Choroid plexus epithelial cell (primary cell): ENCODE data around the gene SLC6A12.
"Not testable (repeated sequence)": the region's sequence is repeated elsewhere in the genome, so short reads cannot be mapped to it uniquely, and the experiment has no call there.

Experiments used
- DNase-seq: peaks from one replicate; pipeline ENCODE4 v3.0.0-alpha.2; 2010; ENCODE audit warnings: low read depth
- H3K4me3 ChIP-seq: 2 replicates; pipeline ENCODE4 v1.5.1; 2011; ENCODE audit warnings: low read depth, mild to moderate bottlenecking, control low read depth, low read length, moderate library complexity
- CTCF ChIP-seq: conservative IDR thresholded peaks from 2 replicates; pipeline ENCODE4 v1.5.1; 2011; ENCODE audit warnings: low read depth, mild to moderate bottlenecking, control low read depth, inconsistent platforms, low read length, moderate library complexity

The SLC6A12 gene

GRCh38 chr12:236445-236844 lies 22.5 kb upstream of the SLC6A12 start:
- TF ChIP-seq CTCF = no peak
- no peak overlapping the region for H3K4me3 ChIP-seq
- DNase-seq = no peak

DNA sequence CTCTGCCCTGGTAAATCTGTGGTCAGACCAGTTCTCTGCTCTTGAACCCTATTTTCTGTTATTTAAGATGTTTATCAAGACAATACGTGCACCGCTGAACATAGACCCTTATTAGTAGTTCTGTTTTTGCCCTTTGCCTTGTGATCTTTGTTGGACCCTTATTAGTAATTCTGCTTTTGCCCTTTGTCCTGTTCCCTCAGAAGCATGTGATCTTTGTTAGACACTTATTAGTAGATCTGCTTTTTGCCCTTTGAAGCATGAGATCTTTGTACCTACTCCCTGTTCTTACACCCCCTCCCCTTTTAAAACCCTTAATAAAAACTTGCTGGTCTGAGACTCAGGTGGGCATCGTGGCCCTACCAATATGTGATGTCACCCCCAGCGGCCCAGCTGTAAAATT lies 22.0 kb upstream of the SLC6A12 start:
- not testable (repeated sequence) for DNase-seq, H3K4me3 ChIP-seq

DNA sequence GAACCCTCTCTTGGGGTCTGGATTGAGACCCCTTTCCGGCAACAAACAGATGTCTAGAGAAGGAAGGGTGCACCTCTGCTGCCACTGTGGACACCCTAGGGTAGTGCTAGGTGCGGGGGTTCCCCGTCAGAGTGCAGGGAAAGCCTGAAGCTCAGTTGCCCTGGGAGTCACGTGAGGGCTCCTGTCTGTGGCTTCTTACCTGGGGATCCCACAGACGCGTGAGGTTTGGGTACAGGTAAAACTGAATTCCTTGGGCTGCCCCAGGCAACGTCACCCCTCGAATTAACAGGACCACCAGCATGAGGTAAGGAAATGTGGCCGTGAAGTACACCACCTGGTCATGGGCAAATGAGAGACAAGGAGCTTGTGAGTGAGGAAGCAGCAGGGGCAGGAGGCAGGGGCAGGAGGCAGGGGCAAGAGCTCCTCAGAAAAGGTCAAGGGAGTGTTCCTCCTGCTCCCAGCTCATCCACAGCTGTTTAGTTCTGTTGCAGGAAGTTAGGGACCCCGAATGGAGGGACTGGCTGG lies 21.0 kb upstream of the SLC6A12 start:
- no peak overlapping the region for H3K4me3 ChIP-seq
- DNase-seq = no peak
- no peak for TF ChIP-seq CTCF

GRCh38 chr12:234019-234418 lies 20.1 kb upstream of the SLC6A12 start:
- TF ChIP-seq CTCF = no peak
- no peak overlapping the region for H3K4me3 ChIP-seq
- no peak for DNase-seq

GRCh38 chr12:233615-233968 lies 19.6 kb upstream of the SLC6A12 start:
- no peak for TF ChIP-seq CTCF
- no peak overlapping the region for H3K4me3 ChIP-seq
- no peak for DNase-seq

GRCh38 chr12:232731-233614 lies 19.0 kb upstream of the SLC6A12 start:
- no peak overlapping the region for H3K4me3 ChIP-seq
- DNase-seq = no peak
- no peak for TF ChIP-seq CTCF

- H3K4me3 ChIP-seq = no peak overlapping the region
- TF ChIP-seq CTCF = no peak
- no peak for DNase-seq
Observed at GRCh38 chr12:230925-231671, 17.1 kb upstream of the SLC6A12 start.
